OCI-M1 (cell line): ENCODE data around the gene CCDC192.
"Not testable (repeated sequence)": the region's sequence is repeated elsewhere in the genome, so short reads cannot be mapped to it uniquely, and the experiment has no call there.

Source experiments
- DNase-seq: peaks from one replicate; lab custom pipeline; 2025; lab: John Stamatoyannopoulos, UW

The CCDC192 gene

GRCh38 chr5:127699416-127699815 lies 3.8 kb upstream of the CCDC192 start:
- DNase-seq, result no peak

GRCh38 chr5:127700237-127700766 lies 2.9 kb upstream of the CCDC192 start:
- no peak for DNase-seq

GRCh38 chr5:127702434-127702833 lies 757 bp upstream of the CCDC192 start:
- no peak for DNase-seq

GRCh38 chr5:127705120-127705892 lies 2.1 kb downstream of the CCDC192 start:
- DNase-seq, result peak; percentile 1

- DNase-seq, result no peak
Observed at GRCh38 chr5:127706691-127707090, 3.5 kb downstream of the CCDC192 start.

- DNase-seq, result no peak
Observed at GRCh38 chr5:127707209-127707608, 4.0 kb downstream of the CCDC192 start.

- not testable (repeated sequence) for DNase-seq
Observed at GRCh38 chr5:127713083-127713482, 9.9 kb downstream of the CCDC192 start.

GRCh38 chr5:127718181-127718580 lies 15.0 kb downstream of the CCDC192 start:
- DNase-seq, result no peak

GRCh38 chr5:127723571-127723970 lies 20.4 kb downstream of the CCDC192 start:
- peak; percentile 0 for DNase-seq

- DNase-seq, result no peak
Observed at GRCh38 chr5:127725673-127726072, 22.5 kb downstream of the CCDC192 start.

- DNase-seq, result no peak
Observed at GRCh38 chr5:127732963-127733362, 29.8 kb downstream of the CCDC192 start.

GRCh38 chr5:127739348-127739747 lies 36.2 kb downstream of the CCDC192 start:
- not testable (repeated sequence) for DNase-seq

- DNase-seq, result no peak
Observed at GRCh38 chr5:127739807-127740384, 36.7 kb downstream of the CCDC192 start.

GRCh38 chr5:127741412-127741811 lies 38.2 kb downstream of the CCDC192 start:
- DNase-seq, result no peak

GRCh38 chr5:127744241-127744640 lies 41.0 kb downstream of the CCDC192 start:
- no peak for DNase-seq

- peak; percentile 22 for DNase-seq
Observed at GRCh38 chr5:127746756-127747155, 43.6 kb downstream of the CCDC192 start.

GRCh38 chr5:127752503-127753265 lies 49.5 kb downstream of the CCDC192 start:
- not testable (repeated sequence) for DNase-seq

GRCh38 chr5:127754259-127754658 lies 51.1 kb downstream of the CCDC192 start:
- no peak for DNase-seq

GRCh38 chr5:127754706-127755105 lies 51.5 kb downstream of the CCDC192 start:
- no peak for DNase-seq

GRCh38 chr5:127757576-127757975 lies 54.4 kb downstream of the CCDC192 start:
- DNase-seq, result peak; percentile 13

GRCh38 chr5:127758766-127759283 lies 55.6 kb downstream of the CCDC192 start:
- DNase-seq, result no peak

- DNase-seq, result no peak
Observed at GRCh38 chr5:127761869-127762268, 58.7 kb downstream of the CCDC192 start.
